ENCODE measurements around the gene CLGN.

Gene CLGN

DNA sequence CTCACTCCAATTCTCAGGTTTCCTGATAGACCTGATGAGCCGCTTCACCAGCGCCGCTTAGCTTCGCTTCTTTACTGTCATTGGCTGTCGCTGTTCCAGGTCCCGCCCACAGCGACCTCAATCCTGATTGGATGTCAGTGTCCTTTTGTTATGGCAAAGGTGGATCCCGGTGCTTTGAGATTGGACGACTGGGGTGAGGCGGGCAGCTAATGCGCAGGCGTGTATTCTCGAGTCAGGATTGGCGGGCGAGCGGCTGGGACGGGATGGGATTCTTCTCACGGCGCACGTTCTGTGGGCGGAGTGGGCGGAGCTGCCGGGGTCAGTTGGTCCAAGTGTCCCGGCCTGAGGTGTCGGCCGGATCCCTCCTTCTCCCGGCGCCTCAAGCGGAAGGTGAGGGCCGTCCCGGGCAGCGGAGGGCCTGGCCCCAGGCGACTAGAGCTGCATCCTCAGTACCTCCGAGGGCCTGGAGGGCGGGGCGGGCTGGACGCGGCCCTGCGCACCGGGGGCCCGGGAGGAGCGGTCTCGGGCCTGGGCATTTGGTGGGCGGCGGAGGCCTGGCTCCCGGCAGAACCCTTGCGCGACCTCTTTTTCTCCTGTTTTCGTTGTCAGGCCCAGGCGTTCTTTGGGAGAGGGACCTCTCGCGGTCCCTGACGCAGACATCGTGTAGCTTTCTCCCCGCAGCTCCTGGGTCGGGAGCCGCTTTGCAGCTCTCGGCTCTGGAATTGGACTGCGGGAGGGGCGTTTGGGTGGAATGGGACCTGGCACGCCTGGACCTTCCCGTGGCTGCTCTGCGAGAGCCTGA lies 53.9 kb downstream of the CLGN start, which contains the start of gene SCOC:
TSS of gene SCOC (plus strand) at position 319 of the 802 bp plus-strand sequence. CDS start 5,525 bp downstream, outside the sequence.
- peak; percentile 39 for DNase-seq

DNA sequence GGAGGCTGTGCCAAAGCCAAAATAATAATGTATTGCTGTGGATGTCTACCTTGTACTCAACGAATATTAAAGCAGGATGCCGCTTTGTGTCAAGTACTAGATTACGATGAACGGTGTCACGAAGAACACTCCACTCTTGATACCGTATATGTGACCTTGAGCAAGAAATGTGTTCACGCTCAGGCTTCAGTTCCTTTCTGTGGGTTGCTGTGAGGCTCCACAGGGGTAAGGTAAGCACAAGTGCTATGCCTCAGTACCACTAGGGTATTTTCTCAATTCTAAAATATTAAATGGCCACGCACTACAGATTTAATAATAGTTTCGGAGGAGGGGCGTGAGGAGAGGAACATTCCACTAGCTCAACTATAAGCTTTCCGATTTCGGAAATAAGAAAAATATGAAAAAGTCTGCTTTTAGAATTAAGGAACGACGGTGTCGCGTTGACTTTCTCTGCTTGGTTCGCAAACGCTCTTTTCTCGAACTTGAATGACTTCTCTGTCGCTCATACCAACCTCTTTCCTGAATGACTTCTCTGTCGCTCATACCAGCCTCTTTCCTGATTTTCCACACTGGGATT lies 54.6 kb downstream of the CLGN start:
- DNase-seq, result no peak

DNA sequence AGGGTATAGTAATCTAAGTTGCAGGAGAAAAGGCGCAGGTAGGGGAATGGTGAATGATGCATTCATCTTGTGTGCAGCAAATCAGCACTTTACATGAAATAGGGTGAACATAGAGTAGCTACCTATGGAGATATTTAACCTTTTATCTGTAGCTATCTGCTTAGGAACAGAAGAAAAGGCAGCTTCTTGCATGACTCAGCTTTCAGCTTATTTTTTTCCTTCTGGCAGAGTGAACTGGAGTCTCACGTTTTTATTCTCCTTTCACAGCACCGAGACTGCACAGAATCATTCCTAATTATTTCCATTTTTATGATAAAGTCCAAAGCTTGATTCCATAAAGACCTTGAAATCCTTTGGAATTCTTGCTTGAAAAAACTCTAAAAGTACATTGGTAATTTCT lies 58.8 kb downstream of the CLGN start:
- no peak for DNase-seq

DNA sequence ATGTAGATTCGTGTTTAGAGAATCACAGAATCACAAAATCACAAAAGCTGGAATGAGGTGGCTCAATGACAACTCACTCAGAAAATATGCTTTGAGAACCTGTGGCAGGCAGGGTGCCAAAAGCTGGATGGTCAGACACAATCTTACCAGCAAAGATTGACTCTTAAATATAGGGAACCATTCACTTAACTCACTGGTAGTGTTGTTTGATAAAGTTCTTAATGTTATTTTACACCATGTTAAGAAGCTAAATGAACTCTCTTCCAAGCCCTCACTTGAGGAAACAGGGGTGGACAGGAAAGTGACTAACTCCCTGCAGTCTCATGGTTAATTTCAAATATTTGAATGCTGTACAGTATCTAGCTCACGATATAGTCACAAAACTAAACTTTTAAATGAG lies 59.7 kb downstream of the CLGN start:
- no peak for DNase-seq

DNA sequence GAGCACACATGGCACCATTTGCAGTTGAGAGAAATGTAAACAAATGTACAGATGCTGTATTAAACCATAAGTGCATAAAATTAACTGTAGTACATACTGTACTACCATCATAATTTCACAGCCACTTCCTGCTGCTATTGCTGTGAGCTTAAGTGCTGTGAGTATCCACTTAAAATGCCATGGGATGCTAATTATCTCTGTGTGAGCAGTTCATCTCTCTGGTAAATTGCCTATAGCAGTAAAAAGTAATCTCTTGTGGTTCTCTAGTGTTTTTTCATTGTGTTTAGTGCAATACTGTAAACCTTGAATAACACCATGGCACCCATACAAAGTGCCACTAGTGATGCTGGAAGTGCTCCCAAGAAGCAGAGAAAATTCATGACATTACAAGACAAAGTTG lies 63.9 kb downstream of the CLGN start:
- no peak for DNase-seq

DNA sequence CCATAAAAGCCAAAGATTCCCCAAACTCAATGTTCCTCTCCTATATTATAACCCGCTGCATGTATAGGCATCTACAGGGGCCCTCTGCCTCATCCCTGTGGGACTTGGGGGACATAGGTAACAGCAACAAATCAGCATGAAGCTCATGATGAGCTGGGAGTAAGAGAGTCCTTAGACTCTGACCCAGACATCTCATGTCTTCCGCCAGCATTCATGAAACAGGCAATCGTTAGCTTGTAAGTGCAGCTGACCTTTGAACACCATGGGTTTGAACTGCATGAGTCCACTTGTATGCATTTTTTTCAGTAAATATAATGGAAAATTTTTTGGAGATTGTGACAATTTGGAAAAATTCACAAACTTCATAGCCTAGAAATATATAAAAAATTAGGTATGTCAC lies 64.4 kb downstream of the CLGN start:
- DNase-seq, result no peak

DNA sequence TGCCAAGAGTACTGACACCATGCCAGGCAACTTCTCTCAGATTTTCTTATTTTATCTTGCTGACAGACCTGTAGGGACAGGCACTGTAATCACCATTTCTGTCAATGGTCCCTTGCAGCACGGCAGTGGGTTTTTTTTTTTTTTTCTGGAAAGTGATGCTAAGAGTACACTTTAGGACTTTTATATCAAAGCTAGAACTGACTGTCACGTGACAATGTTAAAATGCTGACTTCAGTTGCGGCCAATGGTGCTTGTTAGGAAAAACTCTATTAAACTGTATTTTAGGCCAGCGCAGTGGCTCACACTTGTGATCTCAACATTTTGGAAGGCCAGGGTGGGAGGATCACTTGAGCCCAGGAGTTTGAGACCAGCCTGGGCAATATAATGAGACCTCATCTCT lies 66.3 kb downstream of the CLGN start:
- no peak for DNase-seq

DNA sequence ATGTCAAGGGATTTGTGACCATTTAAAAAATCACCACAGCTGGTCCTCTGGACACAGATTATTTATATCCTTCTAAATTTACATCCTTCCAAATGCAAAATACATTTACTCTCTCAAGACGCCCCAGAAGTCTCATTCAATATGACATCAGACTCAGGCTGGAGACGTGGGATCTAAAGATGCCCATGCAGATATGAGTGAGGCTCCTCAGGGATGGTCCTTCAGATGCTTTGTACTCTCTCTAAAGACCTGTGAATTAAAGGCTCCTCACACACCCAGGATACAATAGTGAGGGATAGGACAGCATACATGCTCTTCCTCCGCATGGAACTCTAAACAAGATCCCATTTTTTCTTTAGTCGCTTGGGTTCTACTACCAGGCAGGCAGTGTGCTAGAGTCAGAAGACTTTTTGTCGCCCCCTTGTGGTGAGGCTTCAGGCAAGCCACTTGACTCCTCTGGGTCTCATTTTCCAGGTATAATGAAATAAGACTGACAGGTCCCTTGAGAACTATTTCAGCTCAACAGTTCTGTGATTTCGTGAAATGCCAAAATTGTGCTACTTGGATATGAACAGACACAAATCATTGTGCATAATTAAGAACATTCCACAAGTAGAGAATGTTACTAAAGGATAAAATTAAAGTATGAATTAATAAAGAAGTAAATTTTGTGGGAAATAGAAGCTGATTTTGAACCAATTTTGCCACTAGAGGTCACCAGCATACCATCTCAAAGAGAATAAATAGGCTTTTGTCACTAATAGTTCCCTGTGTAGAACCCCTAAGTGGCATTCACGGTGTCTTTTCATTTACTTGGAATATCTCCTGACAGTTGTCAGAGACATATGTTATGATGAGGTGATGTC lies 67.7 kb downstream of the CLGN start:
- peak; percentile 11 for DNase-seq

DNA sequence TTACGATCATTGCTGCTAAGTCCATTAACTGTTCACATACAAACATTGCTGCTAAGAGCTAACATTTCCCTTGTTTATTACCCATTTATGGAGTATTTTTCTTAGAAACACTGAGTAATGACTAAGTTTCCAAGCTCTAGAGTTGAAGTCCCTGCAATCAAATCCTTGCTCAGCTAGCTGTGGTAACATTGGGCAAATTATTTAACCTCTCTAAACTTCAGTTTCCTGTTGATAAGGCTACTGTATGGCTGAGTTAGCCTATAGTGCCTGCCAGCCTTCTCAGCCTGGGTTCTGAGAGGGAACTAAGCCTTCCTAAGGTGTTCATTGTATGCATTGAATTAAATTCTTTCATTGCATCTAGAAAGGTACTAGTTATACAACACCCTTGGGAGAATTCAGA lies 69.2 kb downstream of the CLGN start:
- DNase-seq, result no peak

DNA sequence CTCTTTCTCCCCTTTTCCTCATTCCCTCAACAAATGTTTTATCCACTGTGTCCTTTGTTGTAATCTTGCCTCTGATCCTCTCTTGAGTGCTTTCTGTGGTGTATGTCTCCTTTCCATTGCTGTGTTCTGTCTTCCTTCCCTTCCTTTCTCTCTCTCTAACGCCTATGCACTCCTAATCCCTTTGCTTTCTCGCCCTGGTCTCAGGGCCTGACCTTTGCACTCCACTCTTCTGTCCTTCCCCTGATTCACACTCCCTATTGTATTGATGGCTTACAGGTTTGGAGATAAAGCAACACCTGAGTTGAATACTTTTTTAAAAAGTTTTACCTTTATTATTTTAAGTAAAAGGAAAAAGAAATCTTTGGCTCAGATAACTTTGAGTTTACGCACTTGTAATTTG lies 69.6 kb downstream of the CLGN start:
- DNase-seq, result no peak

DNA sequence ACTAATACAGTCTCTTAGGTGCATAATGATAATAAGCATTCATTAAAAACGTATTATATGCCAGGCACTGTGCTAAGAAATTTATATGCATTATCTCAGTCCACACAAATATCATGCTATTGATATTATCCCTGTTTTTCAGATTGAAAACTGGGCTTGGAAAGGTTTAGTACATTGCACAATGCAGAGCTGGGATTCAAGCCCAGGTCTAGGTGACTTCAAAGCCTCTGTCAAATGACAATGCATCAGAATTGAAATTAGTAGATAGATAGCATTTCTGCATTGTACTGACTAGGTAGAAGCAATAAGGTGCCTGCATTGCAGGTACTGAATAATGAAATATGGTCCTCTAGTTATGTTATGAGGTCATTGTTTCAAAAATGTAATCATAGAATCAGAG lies 72.2 kb downstream of the CLGN start:
- no peak for DNase-seq

DNA sequence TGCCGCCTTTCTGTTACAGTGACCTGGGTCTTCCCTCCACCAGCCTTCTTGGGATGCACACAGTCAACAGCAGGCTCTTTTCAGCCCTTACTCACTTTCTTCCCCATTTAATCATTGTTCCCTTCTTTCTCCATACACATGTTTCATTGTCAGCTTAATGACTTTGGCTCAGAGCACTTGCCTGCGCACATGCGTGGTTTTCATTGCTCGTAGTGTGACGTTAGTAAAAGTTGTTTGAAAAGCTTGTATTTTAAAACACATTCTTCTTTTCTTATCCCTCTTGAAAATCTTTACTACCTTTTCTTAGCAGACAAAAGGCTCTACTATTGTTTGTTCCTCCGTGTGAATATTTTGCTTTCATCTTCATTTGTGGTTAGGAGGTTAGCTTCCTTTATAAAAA lies 73.7 kb downstream of the CLGN start:
- no peak for DNase-seq

DNA sequence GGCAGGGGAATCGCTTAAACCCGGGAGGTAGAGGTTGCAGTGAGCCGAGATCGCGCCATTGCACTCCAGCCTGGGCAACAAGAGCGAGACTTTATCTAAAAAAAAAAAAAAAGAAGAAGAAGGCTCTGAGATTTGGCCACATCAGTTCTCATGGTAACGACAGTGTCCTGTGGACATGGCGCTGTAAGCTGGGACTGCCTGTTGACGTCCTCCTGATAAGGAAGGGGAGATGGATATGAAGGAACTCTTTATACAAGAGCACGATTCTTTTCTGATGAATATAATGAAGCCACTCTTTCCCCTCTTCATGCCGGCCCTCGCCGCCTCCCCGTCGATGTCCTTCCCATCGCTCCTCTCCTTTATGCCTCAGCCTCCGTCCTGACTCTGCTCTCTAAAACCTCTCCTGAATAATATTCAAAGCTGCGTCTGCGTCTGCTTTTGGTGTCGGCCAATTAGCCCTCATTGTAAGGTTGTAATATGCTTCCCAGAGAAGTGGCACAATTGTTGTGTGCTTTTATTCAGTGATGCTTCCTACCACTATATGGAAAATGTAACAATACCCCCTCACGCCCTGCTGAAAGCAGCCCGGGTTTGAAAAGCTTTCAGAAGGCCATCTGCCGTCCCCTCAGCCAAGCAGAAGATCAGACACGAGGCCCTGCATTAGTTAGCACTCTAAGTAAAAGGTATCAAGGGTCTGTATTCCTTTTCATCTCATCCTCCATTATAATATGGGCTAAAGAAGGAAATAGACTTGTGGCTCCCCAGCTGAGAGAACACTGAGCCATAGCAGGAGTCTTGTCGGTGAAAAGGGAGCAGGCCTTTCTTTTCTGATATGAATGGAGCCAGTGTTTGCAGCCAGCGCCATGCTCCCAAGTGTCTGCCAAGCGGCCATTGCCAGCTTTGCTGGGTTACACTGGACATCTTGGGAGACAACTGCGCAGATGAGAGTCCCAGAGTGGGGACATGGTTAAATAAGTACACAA lies 76.1 kb downstream of the CLGN start:
- DNase-seq, result no peak

DNA sequence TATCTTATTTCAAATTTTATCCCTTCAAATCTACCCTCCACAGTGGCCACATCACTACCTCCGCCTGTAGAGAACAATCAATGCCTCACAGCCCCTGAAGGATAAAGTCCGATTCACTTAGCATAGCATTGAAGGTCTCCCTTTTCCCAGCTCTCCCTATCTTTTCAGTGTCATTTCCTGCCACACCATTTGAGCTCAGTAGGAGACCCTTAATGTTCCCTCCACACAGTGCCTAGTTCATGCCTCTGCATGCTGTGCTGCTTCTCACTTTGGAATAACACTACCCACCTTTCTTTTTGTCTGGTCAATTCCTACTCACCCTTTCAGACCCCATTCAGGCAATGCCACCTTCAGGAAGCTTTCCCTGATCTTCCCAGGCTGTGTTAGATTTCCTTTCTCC lies 77.6 kb downstream of the CLGN start:
- no peak for DNase-seq

DNA sequence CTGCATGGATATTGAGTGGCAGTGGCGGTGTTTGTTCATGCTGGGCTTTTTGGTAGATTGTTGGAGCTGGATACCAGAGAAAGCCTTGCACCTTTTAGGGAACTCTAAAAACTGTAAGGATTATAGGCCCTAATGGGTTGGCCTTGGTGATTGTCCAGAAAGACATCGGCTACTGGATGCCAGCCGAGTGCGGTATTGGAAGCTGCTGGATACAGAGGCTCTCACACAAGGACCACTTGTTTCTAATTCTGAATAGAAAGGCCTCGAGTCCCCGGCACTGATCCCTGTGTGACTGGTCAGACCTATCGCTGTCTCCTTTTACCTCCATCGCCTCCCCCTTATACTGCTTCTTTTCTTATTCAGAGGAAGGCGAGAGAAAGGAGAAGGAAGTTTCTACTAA lies 81.3 kb downstream of the CLGN start:
- no peak for DNase-seq

DNA sequence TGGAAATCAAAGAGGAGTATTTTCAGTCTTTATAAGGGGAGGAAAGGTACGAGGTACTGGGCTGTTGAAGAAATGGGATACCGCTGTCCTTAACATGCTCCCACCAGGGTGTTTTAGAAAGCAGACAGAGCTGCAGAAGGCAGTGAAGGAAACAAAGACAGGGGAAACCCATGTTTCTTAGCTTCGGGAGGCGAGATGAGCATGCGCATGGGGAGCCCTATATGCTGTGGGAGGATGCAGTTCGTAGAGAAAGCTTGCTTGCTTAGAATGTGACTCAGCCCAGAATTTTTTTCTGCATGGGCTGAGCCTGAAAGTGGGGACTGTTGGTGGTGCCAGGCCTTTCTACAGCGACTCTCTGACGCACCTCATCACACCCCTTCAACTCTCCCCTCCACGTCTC lies 82.8 kb downstream of the CLGN start:
- DNase-seq, result no peak

DNA sequence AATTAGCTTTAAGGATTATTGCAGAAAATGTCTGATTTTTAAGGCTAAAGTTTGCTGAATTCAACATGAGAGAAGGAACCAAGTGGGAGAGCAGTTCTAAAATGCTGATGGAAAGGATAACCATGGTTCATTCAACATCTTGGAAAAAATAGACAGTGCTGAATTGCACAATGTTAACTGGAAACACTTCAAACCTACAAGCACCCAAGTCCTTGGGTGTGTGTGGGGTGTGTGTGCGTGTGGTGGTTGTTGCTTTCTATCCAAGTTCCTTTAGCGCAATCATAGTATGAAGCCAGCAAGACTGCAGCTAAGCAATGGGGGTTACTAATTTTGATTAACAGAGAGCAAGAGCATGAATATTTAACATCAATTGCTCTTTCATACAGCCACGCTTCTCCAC lies 83.3 kb downstream of the CLGN start:
- DNase-seq, result no peak

DNA sequence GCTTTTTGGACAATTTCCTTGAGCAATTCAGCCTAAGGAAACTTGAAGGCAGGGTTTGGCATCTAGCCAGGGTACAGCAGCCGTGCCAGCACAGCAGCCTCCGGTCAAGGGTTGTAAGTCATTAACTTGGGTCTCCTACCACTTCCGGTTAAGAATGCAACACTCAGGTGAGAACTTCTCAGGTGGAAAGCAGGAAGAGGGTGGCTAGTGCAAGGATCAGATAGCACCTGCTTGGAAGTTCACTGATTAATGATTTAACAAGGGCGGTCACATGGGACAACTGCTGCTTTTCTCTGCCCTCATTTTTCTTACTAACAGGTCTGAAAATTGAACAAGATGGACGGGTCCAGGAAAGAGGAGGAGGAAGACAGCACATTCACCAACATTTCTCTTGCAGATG lies 84.1 kb downstream of the CLGN start:
- no peak for DNase-seq

DNA sequence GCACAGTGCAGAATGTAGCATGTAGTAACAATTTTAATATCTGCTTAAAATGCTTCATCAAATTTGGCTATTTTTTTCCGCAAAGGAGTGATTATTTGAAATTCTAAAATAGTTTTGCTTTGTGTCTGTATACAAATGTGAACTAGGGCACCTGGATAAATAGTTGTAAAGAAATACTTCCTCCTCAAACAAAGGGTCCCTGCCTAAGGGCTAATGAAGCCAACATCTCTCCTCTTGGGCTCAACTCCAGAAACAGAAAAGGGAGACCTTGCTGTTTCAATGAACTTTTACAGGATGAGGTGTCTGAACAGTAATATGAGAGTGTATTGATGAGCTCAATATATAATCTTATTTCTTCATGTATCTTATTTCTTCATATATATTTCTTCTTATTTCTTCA lies 84.8 kb downstream of the CLGN start:
- DNase-seq, result no peak
